Epithelial cell of proximal tubule (primary cell): ENCODE measurements around the gene ZSWIM1. TPM values are rescaled to one million over a fixed set of nuclear protein-coding genes. Genes with fewer than 3 reads are reported as not detected.

Experiments used
- DNase-seq: peaks from one replicate; pipeline ENCODE4 v3.0.0-alpha.2; 2011; ENCODE audit warnings: low read depth
- H3K4me3 ChIP-seq: 2 replicates; pipeline ENCODE4 v1.5.1; 2011; ENCODE audit warnings: low read depth, mild to moderate bottlenecking, low read length
- total RNA-seq: library from RNA; depleted of rRNA; stranded (reverse); fragments of >200 nt; gene quantifications from 2 replicates; pipeline ENCODE4 v1.2.3, GENCODE V29; 2015
- TF ChIP-seq, protein P1 (sequence below): conservative IDR thresholded peaks from 2 replicates; pipeline ENCODE4 v1.5.1; 2012; ENCODE audit warnings: low read depth, mild to moderate bottlenecking, low read length

The ZSWIM1 gene
- total RNA-seq, 1 donor from 2014 or later, result 7.3 TPM

DNA sequence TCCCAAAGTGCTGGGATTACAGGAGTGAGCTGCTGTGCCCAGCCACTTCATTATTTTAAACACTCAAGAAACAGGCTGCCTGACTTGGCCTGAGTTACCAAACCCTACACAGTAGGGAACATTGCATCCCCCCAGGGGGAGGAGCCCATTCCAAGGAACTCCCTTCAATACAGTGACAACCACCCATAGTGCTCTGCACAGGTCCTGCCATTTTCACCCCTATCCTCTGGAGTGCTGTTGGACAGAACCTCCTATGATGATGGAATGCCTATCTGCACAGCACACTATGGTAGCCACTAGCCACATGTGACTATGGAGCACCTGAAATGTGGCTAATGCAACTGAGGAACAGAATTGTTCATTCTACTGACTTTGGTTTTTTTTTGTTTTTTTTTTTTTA is 35.6 kb upstream of the ZSWIM1 start:
- TF ChIP-seq, protein P1, sequence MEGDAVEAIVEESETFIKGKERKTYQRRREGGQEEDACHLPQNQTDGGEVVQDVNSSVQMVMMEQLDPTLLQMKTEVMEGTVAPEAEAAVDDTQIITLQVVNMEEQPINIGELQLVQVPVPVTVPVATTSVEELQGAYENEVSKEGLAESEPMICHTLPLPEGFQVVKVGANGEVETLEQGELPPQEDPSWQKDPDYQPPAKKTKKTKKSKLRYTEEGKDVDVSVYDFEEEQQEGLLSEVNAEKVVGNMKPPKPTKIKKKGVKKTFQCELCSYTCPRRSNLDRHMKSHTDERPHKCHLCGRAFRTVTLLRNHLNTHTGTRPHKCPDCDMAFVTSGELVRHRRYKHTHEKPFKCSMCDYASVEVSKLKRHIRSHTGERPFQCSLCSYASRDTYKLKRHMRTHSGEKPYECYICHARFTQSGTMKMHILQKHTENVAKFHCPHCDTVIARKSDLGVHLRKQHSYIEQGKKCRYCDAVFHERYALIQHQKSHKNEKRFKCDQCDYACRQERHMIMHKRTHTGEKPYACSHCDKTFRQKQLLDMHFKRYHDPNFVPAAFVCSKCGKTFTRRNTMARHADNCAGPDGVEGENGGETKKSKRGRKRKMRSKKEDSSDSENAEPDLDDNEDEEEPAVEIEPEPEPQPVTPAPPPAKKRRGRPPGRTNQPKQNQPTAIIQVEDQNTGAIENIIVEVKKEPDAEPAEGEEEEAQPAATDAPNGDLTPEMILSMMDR, result no peak
- no peak for DNase-seq
- no peak overlapping the region for H3K4me3 ChIP-seq

DNA sequence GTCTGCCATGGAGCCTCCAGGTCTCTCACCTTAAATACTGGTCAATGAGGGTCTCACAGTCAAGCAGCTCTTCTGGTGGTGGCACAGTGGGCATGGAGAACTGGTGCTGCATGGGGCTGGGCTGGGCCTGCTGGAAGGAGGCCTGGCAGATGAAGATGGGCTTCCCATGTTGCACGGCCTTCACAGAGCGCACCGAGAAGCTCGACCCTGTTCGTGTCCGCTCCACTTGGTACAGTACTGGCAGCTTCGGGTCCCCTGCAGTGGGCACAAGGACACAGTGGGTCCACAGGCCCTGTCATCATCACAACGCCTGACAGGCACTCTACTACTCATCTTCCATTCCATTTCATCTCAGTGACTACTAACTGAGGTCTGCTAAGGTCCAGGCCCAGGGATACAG is 32.6 kb upstream of the ZSWIM1 start:
- no peak for DNase-seq
- no peak overlapping the region for H3K4me3 ChIP-seq
- TF ChIP-seq, protein P1, result no peak

DNA sequence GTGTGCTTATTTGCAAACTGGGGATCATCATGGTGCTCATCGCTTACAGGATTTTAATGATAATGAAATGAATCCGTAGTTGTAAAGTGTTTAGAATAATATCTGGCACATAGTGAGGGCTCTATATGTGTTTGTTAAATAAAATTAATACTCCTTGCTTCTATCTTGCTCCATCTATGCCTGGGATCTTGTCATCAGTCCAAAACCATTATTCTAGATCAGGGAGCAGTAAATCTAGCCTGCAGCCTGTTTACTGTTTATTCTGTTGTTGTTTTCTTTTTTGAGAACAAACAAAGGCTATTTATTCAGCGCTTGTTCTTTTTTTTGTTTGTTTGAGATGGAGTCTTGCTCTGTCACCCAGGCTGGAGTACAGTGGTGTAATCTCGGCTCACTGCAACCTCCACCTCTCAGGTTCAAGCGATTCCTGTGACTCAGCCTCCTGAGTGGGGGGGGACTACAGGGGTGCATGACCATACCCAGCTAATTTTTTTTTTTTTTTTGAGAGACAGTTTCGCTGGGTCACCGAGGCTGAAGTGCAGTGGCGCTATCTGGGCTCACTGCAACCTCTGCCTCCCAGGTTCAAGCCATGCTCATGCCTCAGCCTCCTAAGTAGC is 32.0 kb upstream of the ZSWIM1 start:
- TF ChIP-seq, protein P1, result no peak
- DNase-seq, result no peak
- H3K4me3 ChIP-seq, result no peak overlapping the region

DNA sequence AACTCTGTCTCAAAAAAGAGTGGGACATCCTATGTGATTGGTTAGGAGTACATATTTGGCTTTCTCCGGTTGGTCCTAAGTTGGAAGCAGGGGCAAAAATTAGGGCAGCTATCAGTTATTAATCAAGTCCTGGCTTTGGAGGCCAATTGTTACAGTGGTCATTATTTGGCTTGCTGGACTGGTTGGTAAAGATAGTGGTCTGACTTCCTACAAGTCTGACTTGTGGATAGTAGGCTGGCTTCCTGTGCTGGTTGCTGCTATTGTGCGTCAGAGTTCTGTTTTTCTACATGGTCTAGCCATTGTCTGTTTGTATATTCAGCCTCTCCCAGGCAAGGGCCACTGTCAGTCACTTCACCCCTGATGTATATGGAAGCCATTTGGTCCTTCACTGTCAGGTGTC is 30.8 kb upstream of the ZSWIM1 start:
- DNase-seq, result no peak
- H3K4me3 ChIP-seq, result no peak overlapping the region
- TF ChIP-seq, protein P1, result no peak

DNA sequence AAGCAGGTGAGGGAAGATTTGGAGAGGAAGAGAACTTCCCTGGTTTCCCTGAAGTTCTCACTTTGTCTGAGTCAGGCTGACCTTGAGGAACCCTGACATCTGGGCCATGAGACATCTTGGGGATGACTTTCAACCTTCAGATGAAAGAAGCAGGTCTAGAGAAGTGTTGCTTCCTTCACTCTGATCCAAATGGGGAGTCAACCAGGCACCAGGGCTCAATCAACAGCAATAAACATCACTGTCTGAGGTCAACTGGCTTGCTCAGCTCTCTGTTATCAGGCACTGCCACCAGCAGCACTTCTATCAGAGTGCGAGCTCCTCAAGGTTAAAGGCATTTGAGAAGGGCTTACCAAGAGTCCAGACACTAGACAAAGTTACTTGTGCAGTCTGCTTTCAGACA is 30.1 kb upstream of the ZSWIM1 start:
- no peak for DNase-seq
- TF ChIP-seq, protein P1, result no peak
- no peak overlapping the region for H3K4me3 ChIP-seq

DNA sequence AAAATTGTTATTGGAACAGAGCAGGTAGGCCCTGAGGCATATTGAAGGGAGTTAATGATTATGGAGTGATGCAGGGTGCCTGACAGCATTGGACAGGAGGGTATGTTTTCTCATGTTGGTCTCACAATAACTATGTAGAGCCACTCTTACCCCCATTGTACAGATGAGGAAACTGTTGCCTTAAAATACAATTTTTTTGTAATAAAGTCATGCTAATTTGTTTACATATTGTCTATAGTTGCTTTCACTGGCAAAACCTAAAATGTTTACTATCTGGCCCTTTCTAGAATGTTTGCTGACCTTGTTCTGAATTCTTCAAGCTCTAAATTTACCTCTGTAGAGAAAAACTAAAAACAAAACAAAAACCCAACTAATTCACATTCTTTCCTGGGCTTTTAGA is 29.5 kb upstream of the ZSWIM1 start:
- no peak for DNase-seq
- no peak overlapping the region for H3K4me3 ChIP-seq
- TF ChIP-seq, protein P1, result no peak

DNA sequence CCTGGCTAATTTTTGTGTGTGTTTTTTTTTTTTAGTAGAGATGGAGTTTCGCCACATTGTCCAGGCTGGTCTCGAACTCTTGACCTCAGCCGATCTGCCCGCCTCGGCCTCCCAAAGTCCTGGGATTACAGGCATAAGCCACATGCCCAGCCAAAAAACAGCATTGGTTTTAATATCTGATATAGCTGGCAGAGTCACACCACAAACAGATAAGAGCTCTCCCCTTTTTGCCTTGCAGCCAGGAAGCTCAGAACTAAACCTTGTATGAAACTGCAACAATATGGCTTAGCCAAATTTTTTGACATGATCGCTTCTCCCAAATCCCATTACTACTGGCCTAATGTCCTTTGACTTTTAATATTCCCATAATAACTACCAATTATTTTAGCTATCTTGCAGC is 28.7 kb upstream of the ZSWIM1 start:
- TF ChIP-seq, protein P1, result no peak
- H3K4me3 ChIP-seq, result no peak overlapping the region
- no peak for DNase-seq
